ENCODE data around the gene UBE3B.

UBE3B gene

GRCh38 chr12:109475993-109476806 is 1.2 kb upstream of the UBE3B start:
- DNase-seq = no peak

- DNase-seq = no peak
Measured at GRCh38 chr12:109476807-109477184, 638 bp upstream of the UBE3B start.

GRCh38 chr12:109477963-109478315 is 505 bp downstream of the UBE3B start:
- DNase-seq = no peak

- no peak for DNase-seq
Measured at GRCh38 chr12:109479761-109480160, 2.3 kb downstream of the UBE3B start.

- no peak for DNase-seq
Measured at GRCh38 chr12:109480356-109480755, 2.9 kb downstream of the UBE3B start.

GRCh38 chr12:109481863-109482262 is 4.4 kb downstream of the UBE3B start:
- no peak for DNase-seq

- no peak for DNase-seq
Measured at GRCh38 chr12:109482491-109482890, 5.1 kb downstream of the UBE3B start.

- no peak for DNase-seq
Measured at GRCh38 chr12:109482894-109483293, 5.5 kb downstream of the UBE3B start.

GRCh38 chr12:109483346-109483745 is 5.9 kb downstream of the UBE3B start:
- DNase-seq = no peak

GRCh38 chr12:109485201-109485600 is 7.8 kb downstream of the UBE3B start:
- DNase-seq = no peak

- DNase-seq = no peak
Measured at GRCh38 chr12:109487181-109488050, 10.0 kb downstream of the UBE3B start.

- no peak for DNase-seq
Measured at GRCh38 chr12:109488051-109488665, 10.7 kb downstream of the UBE3B start.

- DNase-seq = no peak
Measured at GRCh38 chr12:109489016-109489954, 11.9 kb downstream of the UBE3B start.

GRCh38 chr12:109489955-109490565 is 12.6 kb downstream of the UBE3B start:
- DNase-seq = no peak

- no peak for DNase-seq
Measured at GRCh38 chr12:109491671-109492070, 14.2 kb downstream of the UBE3B start.

GRCh38 chr12:109492371-109492770 is 14.9 kb downstream of the UBE3B start:
- DNase-seq = no peak

GRCh38 chr12:109493090-109493489 is 15.7 kb downstream of the UBE3B start:
- DNase-seq = no peak

GRCh38 chr12:109493938-109494337 is 16.5 kb downstream of the UBE3B start:
- no peak for DNase-seq

GRCh38 chr12:109494348-109494881 is 17.0 kb downstream of the UBE3B start:
- no peak for DNase-seq

GRCh38 chr12:109495012-109495411 is 17.6 kb downstream of the UBE3B start:
- DNase-seq = no peak

GRCh38 chr12:109496306-109496705 is 18.9 kb downstream of the UBE3B start:
- DNase-seq = no peak

GRCh38 chr12:109497675-109498074 is 20.2 kb downstream of the UBE3B start:
- no peak for DNase-seq
